Measurements from ENCODE around the gene HNRNPH3.

The HNRNPH3 gene

DNA sequence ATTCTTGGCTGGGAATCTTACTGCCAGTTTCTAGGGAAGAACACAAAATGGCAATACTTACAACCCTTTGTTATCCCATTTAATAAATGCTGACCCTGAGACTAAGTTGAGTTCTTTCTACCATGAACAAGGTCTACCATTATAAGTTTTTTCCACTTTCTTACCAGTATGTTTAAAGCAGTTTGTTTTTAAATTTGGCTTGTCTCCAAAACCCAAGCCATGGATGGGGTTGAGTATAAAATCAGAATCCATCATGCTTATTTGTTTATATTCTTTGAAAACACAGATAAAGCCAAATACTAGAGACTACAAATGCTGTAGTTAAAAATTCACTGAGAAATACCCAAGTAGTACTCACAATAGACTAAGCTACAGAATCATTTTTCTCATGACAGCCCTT lies 41.1 kb upstream of the HNRNPH3 start:
- Histone ChIP-seq H3K27me3 (ENCODE audit: insufficient read depth, low read length) (no peaks in the 10 kb centered on the region), H3K4me3 (ENCODE audit: low read depth, low read length, poor library complexity, severe bottlenecking) (no peak overlapping the region), H3K79me2 (ENCODE audit: insufficient read depth, low read length) (no peaks in the 10 kb centered on the region), H3K9me2 (ENCODE audit: low read depth, low read length) (no peaks in the 10 kb centered on the region), H3K4me2 (ENCODE audit: low read length) (no peak overlapping the region), H3F3A (ENCODE audit: insufficient read depth, low read length) (no peaks in the 10 kb centered on the region), H3K9me3 (ENCODE audit: low read length) (no peaks in the 10 kb centered on the region), H3K9ac (ENCODE audit: low read length) (no peak overlapping the region), H2AFZ (ENCODE audit: low read length) (no peak overlapping the region), H3K27ac (ENCODE audit: low read depth, low read length, poor library complexity, severe bottlenecking) (no peak overlapping the region), H4K20me1 (ENCODE audit: insufficient read depth, low read length) (no peaks in the 10 kb centered on the region), H3K36me3 (ENCODE audit: insufficient read depth, low read length) (no peaks in the 10 kb centered on the region), H3K4me1 (ENCODE audit: insufficient read depth, low read length, severe bottlenecking) (peaks cover 8% of the 10 kb centered on the region)
- TF ChIP-seq, protein P1, sequence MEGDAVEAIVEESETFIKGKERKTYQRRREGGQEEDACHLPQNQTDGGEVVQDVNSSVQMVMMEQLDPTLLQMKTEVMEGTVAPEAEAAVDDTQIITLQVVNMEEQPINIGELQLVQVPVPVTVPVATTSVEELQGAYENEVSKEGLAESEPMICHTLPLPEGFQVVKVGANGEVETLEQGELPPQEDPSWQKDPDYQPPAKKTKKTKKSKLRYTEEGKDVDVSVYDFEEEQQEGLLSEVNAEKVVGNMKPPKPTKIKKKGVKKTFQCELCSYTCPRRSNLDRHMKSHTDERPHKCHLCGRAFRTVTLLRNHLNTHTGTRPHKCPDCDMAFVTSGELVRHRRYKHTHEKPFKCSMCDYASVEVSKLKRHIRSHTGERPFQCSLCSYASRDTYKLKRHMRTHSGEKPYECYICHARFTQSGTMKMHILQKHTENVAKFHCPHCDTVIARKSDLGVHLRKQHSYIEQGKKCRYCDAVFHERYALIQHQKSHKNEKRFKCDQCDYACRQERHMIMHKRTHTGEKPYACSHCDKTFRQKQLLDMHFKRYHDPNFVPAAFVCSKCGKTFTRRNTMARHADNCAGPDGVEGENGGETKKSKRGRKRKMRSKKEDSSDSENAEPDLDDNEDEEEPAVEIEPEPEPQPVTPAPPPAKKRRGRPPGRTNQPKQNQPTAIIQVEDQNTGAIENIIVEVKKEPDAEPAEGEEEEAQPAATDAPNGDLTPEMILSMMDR (IDR thresholded peaks at IDR 0.05; ENCODE audit: low read length): no peak
- TF ChIP-seq EZH2 (IDR thresholded peaks at IDR 0.05; ENCODE audit: borderline replicate concordance, low read length): no peak

DNA sequence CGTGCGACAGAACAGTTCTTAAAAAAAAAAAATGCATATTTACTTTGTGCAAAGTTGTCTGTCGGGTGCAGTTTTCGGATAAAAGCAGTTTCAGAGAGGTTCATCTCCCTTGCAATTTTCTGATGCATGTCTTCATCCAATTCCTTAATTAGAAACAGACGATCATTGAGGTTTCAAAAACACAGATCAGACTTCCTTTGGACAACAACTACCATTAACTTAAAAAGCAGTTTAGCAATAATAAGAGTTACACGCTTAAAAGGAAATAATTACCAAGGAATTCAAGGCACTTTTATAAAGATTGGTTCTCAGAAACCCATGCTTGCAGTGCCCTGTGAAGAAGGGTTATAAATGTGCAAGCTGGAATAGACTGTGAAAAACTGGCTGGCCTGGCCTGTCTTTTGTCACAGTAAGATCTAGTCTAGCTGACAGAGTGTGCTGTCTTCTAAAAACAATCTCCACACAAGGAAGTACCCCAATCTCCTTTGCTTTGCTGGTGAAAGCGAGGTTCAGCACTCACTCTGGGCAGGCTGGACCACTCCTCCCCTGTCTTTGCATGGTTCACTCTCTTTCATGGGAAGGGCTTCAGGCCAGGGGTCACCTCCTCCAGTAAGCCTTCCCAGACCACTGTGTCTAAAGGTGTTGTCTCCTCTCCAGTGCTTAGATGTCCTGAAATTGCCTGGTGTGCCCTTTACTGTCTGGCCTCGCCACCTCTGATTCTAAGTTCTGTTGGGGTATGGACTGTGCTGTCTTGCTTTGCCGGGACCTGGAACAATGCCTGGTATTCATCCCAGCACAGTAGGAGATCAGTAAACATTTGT lies 34.8 kb upstream of the HNRNPH3 start:
- H3K4me1 ChIP-seq (ENCODE audit: insufficient read depth, low read length, severe bottlenecking): peaks cover 53% of the 10 kb centered on the region
- H3K27me3 ChIP-seq (ENCODE audit: insufficient read depth, low read length): no peaks in the 10 kb centered on the region
- H2AFZ ChIP-seq (ENCODE audit: low read length): peak overlapping the region; percentile 82

DNA sequence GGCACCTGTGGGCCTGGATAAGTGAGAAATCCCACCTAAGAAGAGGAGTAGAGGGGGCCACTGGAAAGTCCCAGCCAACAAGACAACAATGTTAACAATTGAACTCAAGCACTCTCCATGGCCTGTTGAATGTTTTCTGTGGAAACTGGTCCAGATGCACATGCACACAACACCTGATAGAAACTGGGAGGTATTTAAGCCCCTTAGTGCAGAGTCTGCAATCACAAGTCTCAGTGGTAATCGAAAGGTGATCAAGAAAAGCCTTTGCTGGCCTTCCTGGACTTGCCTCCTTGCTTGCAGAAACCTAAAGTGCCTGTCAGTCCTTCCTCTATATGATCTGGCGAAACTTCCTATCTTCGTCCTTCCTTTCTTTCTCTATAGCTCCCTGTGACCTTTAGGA lies 30.6 kb upstream of the HNRNPH3 start:
- TF ChIP-seq, protein P1 (IDR thresholded peaks at IDR 0.05; ENCODE audit: low read length): no peak
- TF ChIP-seq EZH2 (IDR thresholded peaks at IDR 0.05; ENCODE audit: borderline replicate concordance, low read length): no peak
- H3K27ac ChIP-seq (ENCODE audit: low read depth, low read length, poor library complexity, severe bottlenecking): peak overlapping the region; percentile 99
- H3K9ac ChIP-seq (ENCODE audit: low read length): peak overlapping the region; percentile 65
- no peaks in the 10 kb centered on the region for H3K9me2 ChIP-seq (ENCODE audit: low read depth, low read length)
- no peaks in the 10 kb centered on the region for H3K79me2 ChIP-seq (ENCODE audit: insufficient read depth, low read length)
- no peaks in the 10 kb centered on the region for H3K27me3 ChIP-seq (ENCODE audit: insufficient read depth, low read length)
- H3K9me3 ChIP-seq (ENCODE audit: low read length): no peaks in the 10 kb centered on the region
- peak overlapping the region; percentile 13 for H3K4me3 ChIP-seq (ENCODE audit: low read depth, low read length, poor library complexity, severe bottlenecking)
- H3K4me2 ChIP-seq (ENCODE audit: low read length): peak overlapping the region; percentile 59
- H4K20me1 ChIP-seq (ENCODE audit: insufficient read depth, low read length): no peaks in the 10 kb centered on the region
- peaks cover 59% of the 10 kb centered on the region for H3K4me1 ChIP-seq (ENCODE audit: insufficient read depth, low read length, severe bottlenecking)
- peaks cover 9% of the 10 kb centered on the region; the same call in 1 of the 2 replicates for H3F3A ChIP-seq (ENCODE audit: insufficient read depth, low read length)
- H2AFZ ChIP-seq (ENCODE audit: low read length): no peak overlapping the region
- H3K36me3 ChIP-seq (ENCODE audit: insufficient read depth, low read length): no peaks in the 10 kb centered on the region

More for the DNA sequence above, 34.8 kb upstream of the HNRNPH3 start:
- no peaks in the 10 kb centered on the region for H3K9me3 ChIP-seq (ENCODE audit: low read length)
- H4K20me1 ChIP-seq (ENCODE audit: insufficient read depth, low read length): no peaks in the 10 kb centered on the region
- H3K79me2 ChIP-seq (ENCODE audit: insufficient read depth, low read length): no peaks in the 10 kb centered on the region
- H3F3A ChIP-seq (ENCODE audit: insufficient read depth, low read length): peaks cover 8% of the 10 kb centered on the region; the same call in 1 of the 2 replicates
- H3K4me2 ChIP-seq (ENCODE audit: low read length): peak overlapping the region; percentile 65
- peak overlapping the region; percentile 50 for H3K4me3 ChIP-seq (ENCODE audit: low read depth, low read length, poor library complexity, severe bottlenecking)
- peak overlapping the region; percentile 57 for H3K9ac ChIP-seq (ENCODE audit: low read length)
- no peaks in the 10 kb centered on the region for H3K9me2 ChIP-seq (ENCODE audit: low read depth, low read length)
- H3K36me3 ChIP-seq (ENCODE audit: insufficient read depth, low read length): no peaks in the 10 kb centered on the region
- no peak for TF ChIP-seq EZH2 (IDR thresholded peaks at IDR 0.05; ENCODE audit: borderline replicate concordance, low read length)
- TF ChIP-seq, protein P1 (IDR thresholded peaks at IDR 0.05; ENCODE audit: low read length): no peak
- H3K27ac ChIP-seq (ENCODE audit: low read depth, low read length, poor library complexity, severe bottlenecking): peak overlapping the region; percentile 99
